HG02870 (cell line): ENCODE data around the gene TMEM154.

Experiments
- ATAC-seq: cut with Tn5 transposase; IDR thresholded peaks from one replicate; pipeline ENCODE4 v1.9.1; 2021; ENCODE audit warnings: mild to moderate bottlenecking, moderate library complexity; ENCODE audit not compliant: unreplicated experiment

Gene TMEM154

DNA sequence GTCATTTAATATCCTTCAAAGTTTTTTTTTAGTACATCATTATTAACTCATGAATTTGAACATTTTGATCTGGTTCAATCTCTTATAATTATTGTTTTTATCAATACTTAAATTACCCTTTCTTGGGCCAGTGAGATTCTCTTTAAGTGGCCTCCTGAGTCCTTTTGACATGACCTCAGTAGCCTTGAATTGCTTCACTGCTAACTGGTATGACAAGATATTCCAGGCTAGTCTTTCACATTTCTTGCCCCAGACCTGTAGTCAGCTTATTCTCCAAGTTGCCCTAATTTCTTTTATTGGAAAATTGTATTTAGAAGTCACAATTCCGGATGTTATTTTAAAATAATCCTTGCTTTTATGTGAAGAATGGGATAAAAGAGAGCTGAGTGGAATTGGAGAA is 108.5 kb downstream of the TMEM154 start:
- no peak for ATAC-seq
